ENCODE measurements around the gene MYH15.

GRCh38 chr3:108511490-108511889 is 1.1 kb upstream of the MYH15 start:
- no peak for TF ChIP-seq EZH2 (IDR thresholded peaks at IDR 0.05; ENCODE audit: borderline replicate concordance, low read length)
- no peak for TF ChIP-seq CTCF (conservative IDR thresholded peaks at IDR 0.05 in 1 of 2, IDR thresholded peaks at IDR 0.05 in 1 of 2; ENCODE audit: extremely low read depth in 1 of 2, insufficient read depth in 1 of 2, low read depth in 1 of 2, low read length in 2 of 2)

All from mammary epithelial cell (primary cell).